Measurements from ENCODE around the gene STX2.
"Not testable (repeated sequence)": the region's sequence is repeated elsewhere in the genome, so short reads cannot be mapped to it uniquely, and the experiment has no call there.

The STX2 gene

GRCh38 chr12:130863298-130863697 is 24.2 kb upstream of the STX2 start:
- DNase-seq (ENCODE audit: low read depth), result no peak
- Histone ChIP-seq H3K4me3 (ENCODE audit: low read length) (no peak overlapping the region), H3K4me1 (ENCODE audit: control insufficient read depth, insufficient read depth, low read length) (no peaks in the 10 kb centered on the region), H3K9ac (ENCODE audit: low read length) (no peak overlapping the region), H3K27me3 (replicated peaks; ENCODE audit: control insufficient read depth, insufficient read depth, low read length) (no peaks in the 10 kb centered on the region), H3K36me3 (ENCODE audit: control insufficient read depth, insufficient read depth, low read length, severe bottlenecking) (no peaks in the 10 kb centered on the region), H3K9me3 (ENCODE audit: control insufficient read depth, low read length) (no peaks in the 10 kb centered on the region)

- H3K9me3 ChIP-seq (ENCODE audit: control insufficient read depth, low read length); DNase-seq (ENCODE audit: low read depth); H3K9ac ChIP-seq (ENCODE audit: low read length): not testable (repeated sequence)
These were observed 23.7 kb upstream of the STX2 start for GRCh38 chr12:130862771-130863170.

GRCh38 chr12:130862161-130862560 is 23.1 kb upstream of the STX2 start:
- Histone ChIP-seq H3K27me3 (replicated peaks; ENCODE audit: control insufficient read depth, insufficient read depth, low read length) (no peaks in the 10 kb centered on the region), H3K4me1 (ENCODE audit: control insufficient read depth, insufficient read depth, low read length) (no peaks in the 10 kb centered on the region), H3K4me3 (ENCODE audit: low read length) (no peak overlapping the region), H3K9ac (ENCODE audit: low read length) (no peak overlapping the region), H3K9me3 (ENCODE audit: control insufficient read depth, low read length) (peaks cover 5% of the 10 kb centered on the region), H3K36me3 (ENCODE audit: control insufficient read depth, insufficient read depth, low read length, severe bottlenecking) (no peaks in the 10 kb centered on the region)
- DNase-seq (ENCODE audit: low read depth), result no peak

More at GRCh38 chr12:130862771-130863170, 23.7 kb upstream of the STX2 start:
- not testable (repeated sequence) for H3K4me3 ChIP-seq (ENCODE audit: low read length); H3K36me3 ChIP-seq (ENCODE audit: control insufficient read depth, insufficient read depth, low read length, severe bottlenecking); H3K4me1 ChIP-seq (ENCODE audit: control insufficient read depth, insufficient read depth, low read length); H3K27me3 ChIP-seq (replicated peaks; ENCODE audit: control insufficient read depth, insufficient read depth, low read length)

GRCh38 chr12:130860311-130860710 is 21.3 kb upstream of the STX2 start:
- Histone ChIP-seq H3K4me3 (ENCODE audit: low read length) (no peak overlapping the region), H3K9ac (ENCODE audit: low read length) (no peak overlapping the region), H3K4me1 (ENCODE audit: control insufficient read depth, insufficient read depth, low read length) (no peaks in the 10 kb centered on the region), H3K36me3 (ENCODE audit: control insufficient read depth, insufficient read depth, low read length, severe bottlenecking) (no peaks in the 10 kb centered on the region), H3K9me3 (ENCODE audit: control insufficient read depth, low read length) (peaks cover 5% of the 10 kb centered on the region), H3K27me3 (replicated peaks; ENCODE audit: control insufficient read depth, insufficient read depth, low read length) (no peaks in the 10 kb centered on the region)
- DNase-seq (ENCODE audit: low read depth), result no peak

GRCh38 chr12:130859161-130859560 is 20.1 kb upstream of the STX2 start:
- Histone ChIP-seq H3K4me1 (ENCODE audit: control insufficient read depth, insufficient read depth, low read length) (no peaks in the 10 kb centered on the region), H3K9me3 (ENCODE audit: control insufficient read depth, low read length) (peaks cover 5% of the 10 kb centered on the region), H3K9ac (ENCODE audit: low read length) (no peak overlapping the region), H3K4me3 (ENCODE audit: low read length) (no peak overlapping the region), H3K27me3 (replicated peaks; ENCODE audit: control insufficient read depth, insufficient read depth, low read length) (peaks cover 5% of the 10 kb centered on the region), H3K36me3 (ENCODE audit: control insufficient read depth, insufficient read depth, low read length, severe bottlenecking) (no peaks in the 10 kb centered on the region)
- no peak for DNase-seq (ENCODE audit: low read depth)

GRCh38 chr12:130858084-130858483 is 19.0 kb upstream of the STX2 start:
- Histone ChIP-seq H3K9ac (ENCODE audit: low read length) (no peak overlapping the region), H3K36me3 (ENCODE audit: control insufficient read depth, insufficient read depth, low read length, severe bottlenecking) (no peaks in the 10 kb centered on the region), H3K4me3 (ENCODE audit: low read length) (no peak overlapping the region), H3K4me1 (ENCODE audit: control insufficient read depth, insufficient read depth, low read length) (no peaks in the 10 kb centered on the region), H3K27me3 (replicated peaks; ENCODE audit: control insufficient read depth, insufficient read depth, low read length) (peaks cover 12% of the 10 kb centered on the region), H3K9me3 (ENCODE audit: control insufficient read depth, low read length) (peaks cover 5% of the 10 kb centered on the region)
- DNase-seq (ENCODE audit: low read depth), result no peak

GRCh38 chr12:130856088-130856487 is 17.0 kb upstream of the STX2 start:
- H3K4me3 ChIP-seq (ENCODE audit: low read length), result no peak overlapping the region
- no peak overlapping the region for H3K9ac ChIP-seq (ENCODE audit: low read length)
- H3K9me3 ChIP-seq (ENCODE audit: control insufficient read depth, low read length), result peaks cover 5% of the 10 kb centered on the region
- H3K4me1 ChIP-seq (ENCODE audit: control insufficient read depth, insufficient read depth, low read length), result no peaks in the 10 kb centered on the region
- peaks cover 12% of the 10 kb centered on the region for H3K27me3 ChIP-seq (replicated peaks; ENCODE audit: control insufficient read depth, insufficient read depth, low read length)
- no peaks in the 10 kb centered on the region for H3K36me3 ChIP-seq (ENCODE audit: control insufficient read depth, insufficient read depth, low read length, severe bottlenecking)
- DNase-seq (ENCODE audit: low read depth), result no peak

GRCh38 chr12:130850418-130851021 is 11.5 kb upstream of the STX2 start:
- H3K9ac ChIP-seq (ENCODE audit: low read length), result no peak overlapping the region
- no peak overlapping the region for H3K4me3 ChIP-seq (ENCODE audit: low read length)
- H3K4me1 ChIP-seq (ENCODE audit: control insufficient read depth, insufficient read depth, low read length), result peaks cover 18% of the 10 kb centered on the region
- H3K36me3 ChIP-seq (ENCODE audit: control insufficient read depth, insufficient read depth, low read length, severe bottlenecking), result no peaks in the 10 kb centered on the region
- no peak for DNase-seq (ENCODE audit: low read depth)
- H3K9me3 ChIP-seq (ENCODE audit: control insufficient read depth, low read length), result peaks cover 3% of the 10 kb centered on the region
- peaks cover 12% of the 10 kb centered on the region for H3K27me3 ChIP-seq (replicated peaks; ENCODE audit: control insufficient read depth, insufficient read depth, low read length)

GRCh38 chr12:130849561-130850417 is 10.7 kb upstream of the STX2 start:
- H3K27me3 ChIP-seq (replicated peaks; ENCODE audit: control insufficient read depth, insufficient read depth, low read length), result peaks cover 12% of the 10 kb centered on the region
- no peaks in the 10 kb centered on the region for H3K36me3 ChIP-seq (ENCODE audit: control insufficient read depth, insufficient read depth, low read length, severe bottlenecking)
- peaks cover 3% of the 10 kb centered on the region for H3K9me3 ChIP-seq (ENCODE audit: control insufficient read depth, low read length)
- H3K4me1 ChIP-seq (ENCODE audit: control insufficient read depth, insufficient read depth, low read length), result peaks cover 18% of the 10 kb centered on the region
- H3K4me3 ChIP-seq (ENCODE audit: low read length), result no peak overlapping the region
- H3K9ac ChIP-seq (ENCODE audit: low read length), result no peak overlapping the region
- DNase-seq (ENCODE audit: low read depth), result no peak

GRCh38 chr12:130848785-130849305 is 9.8 kb upstream of the STX2 start:
- not testable (repeated sequence) for H3K27me3 ChIP-seq (replicated peaks; ENCODE audit: control insufficient read depth, insufficient read depth, low read length); H3K4me3 ChIP-seq (ENCODE audit: low read length); H3K36me3 ChIP-seq (ENCODE audit: control insufficient read depth, insufficient read depth, low read length, severe bottlenecking); DNase-seq (ENCODE audit: low read depth); H3K9me3 ChIP-seq (ENCODE audit: control insufficient read depth, low read length); H3K9ac ChIP-seq (ENCODE audit: low read length)
- peaks cover 18% of the 10 kb centered on the region for H3K4me1 ChIP-seq (ENCODE audit: control insufficient read depth, insufficient read depth, low read length)

GRCh38 chr12:130848105-130848504 is 9.1 kb upstream of the STX2 start:
- H3K9me3 ChIP-seq (ENCODE audit: control insufficient read depth, low read length); H3K4me3 ChIP-seq (ENCODE audit: low read length); H3K36me3 ChIP-seq (ENCODE audit: control insufficient read depth, insufficient read depth, low read length, severe bottlenecking); DNase-seq (ENCODE audit: low read depth); H3K9ac ChIP-seq (ENCODE audit: low read length); H3K27me3 ChIP-seq (replicated peaks; ENCODE audit: control insufficient read depth, insufficient read depth, low read length): not testable (repeated sequence)
- H3K4me1 ChIP-seq (ENCODE audit: control insufficient read depth, insufficient read depth, low read length), result peaks cover 18% of the 10 kb centered on the region
